B cell (primary cell): ENCODE data around the gene MYL7.

Source experiments
- EZH2 ChIP-seq: IDR thresholded peaks from 2 replicates; pipeline ENCODE4 v1.6.1; 2012; ENCODE audit warnings: borderline replicate concordance, low read depth, mild to moderate bottlenecking, moderate library complexity, low read length; ENCODE audit not compliant: insufficient read depth, poor library complexity, severe bottlenecking
- TF ChIP-seq, protein P1 (sequence below): fragments of 200-600 bp; IDR thresholded peaks from one replicate; pipeline ENCODE4 v1.8.0; 2022; ENCODE audit warnings: antibody characterized with exemption, mild to moderate bottlenecking

DNA sequence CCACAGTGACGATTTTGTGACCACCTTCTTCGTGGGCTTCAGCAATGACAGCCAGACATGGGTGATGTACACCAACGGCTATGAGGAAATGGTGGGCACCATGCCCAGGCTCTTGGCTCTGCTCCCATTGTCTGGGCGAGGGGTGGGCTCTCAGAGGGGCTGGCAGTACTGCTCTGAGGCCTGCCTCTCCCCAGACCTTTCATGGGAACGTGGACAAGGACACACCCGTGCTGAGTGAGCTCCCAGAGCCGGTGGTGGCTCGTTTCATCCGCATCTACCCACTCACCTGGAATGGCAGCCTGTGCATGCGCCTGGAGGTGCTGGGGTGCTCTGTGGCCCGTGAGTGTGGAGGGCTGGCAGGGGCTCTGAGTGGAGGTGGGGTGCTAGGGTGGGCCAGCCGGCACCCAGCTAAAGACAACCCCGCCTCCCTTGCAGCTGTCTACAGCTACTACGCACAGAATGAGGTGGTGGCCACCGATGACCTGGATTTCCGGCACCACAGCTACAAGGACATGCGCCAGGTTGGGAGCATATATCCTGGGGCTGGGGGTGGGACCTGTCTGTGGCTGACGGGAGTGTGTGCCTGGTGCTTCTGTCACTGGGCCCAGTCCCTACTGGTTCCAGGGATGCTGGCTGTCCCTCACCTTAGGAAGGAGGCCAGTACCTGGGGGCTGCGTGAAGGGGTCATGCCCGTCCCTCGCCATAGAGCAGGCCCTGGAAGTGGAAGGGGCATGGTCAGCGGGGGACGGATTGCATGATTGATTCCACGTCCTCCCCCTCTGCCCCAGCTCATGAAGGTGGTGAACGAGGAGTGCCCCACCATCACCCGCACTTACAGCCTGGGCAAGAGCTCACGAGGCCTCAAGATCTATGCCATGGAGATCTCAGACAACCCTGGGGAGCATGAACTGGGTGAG is 30.2 kb downstream of the MYL7 start:
- TF ChIP-seq, protein P1, sequence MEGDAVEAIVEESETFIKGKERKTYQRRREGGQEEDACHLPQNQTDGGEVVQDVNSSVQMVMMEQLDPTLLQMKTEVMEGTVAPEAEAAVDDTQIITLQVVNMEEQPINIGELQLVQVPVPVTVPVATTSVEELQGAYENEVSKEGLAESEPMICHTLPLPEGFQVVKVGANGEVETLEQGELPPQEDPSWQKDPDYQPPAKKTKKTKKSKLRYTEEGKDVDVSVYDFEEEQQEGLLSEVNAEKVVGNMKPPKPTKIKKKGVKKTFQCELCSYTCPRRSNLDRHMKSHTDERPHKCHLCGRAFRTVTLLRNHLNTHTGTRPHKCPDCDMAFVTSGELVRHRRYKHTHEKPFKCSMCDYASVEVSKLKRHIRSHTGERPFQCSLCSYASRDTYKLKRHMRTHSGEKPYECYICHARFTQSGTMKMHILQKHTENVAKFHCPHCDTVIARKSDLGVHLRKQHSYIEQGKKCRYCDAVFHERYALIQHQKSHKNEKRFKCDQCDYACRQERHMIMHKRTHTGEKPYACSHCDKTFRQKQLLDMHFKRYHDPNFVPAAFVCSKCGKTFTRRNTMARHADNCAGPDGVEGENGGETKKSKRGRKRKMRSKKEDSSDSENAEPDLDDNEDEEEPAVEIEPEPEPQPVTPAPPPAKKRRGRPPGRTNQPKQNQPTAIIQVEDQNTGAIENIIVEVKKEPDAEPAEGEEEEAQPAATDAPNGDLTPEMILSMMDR = no peak
- no peak for TF ChIP-seq EZH2
